Vagina (tissue), 2 donors: ENCODE measurements around the gene OSBPL10.

ENCODE experiments used
- CTCF ChIP-seq, 3 experiments: fragments of 450-650 bp in 2 of 3; fragments of 200-600 bp in 1 of 3; sonication (generic) in 1 of 3; IDR thresholded peaks; one replicate each; pipeline ENCODE4 v1.5.1; 2017 to 2019; ENCODE audit warnings: antibody characterized with exemption in 3 of 3, mild to moderate bottlenecking in 2 of 3, moderate library complexity in 2 of 3
- POLR2A ChIP-seq, 2 donors: fragments of 450-650 bp; IDR thresholded peaks; one replicate each; pipeline ENCODE4 v1.6.1; 2017; ENCODE audit warnings: antibody characterized with exemption in 2 of 2, mild to moderate bottlenecking in 2 of 2, moderate library complexity in 2 of 2

- no peak for TF ChIP-seq CTCF (IDR thresholded peaks at IDR 0.05)
- no peak for TF ChIP-seq POLR2A (IDR thresholded peaks at IDR 0.05)
These were observed 281.6 kb downstream of the OSBPL10 start for GRCh38 chr3:31699309-31699953.
